Hematopoietic multipotent progenitor cell treated with erythropoietin and hydrocortisone succinate and interleukin-3 and kit ligand, for 17 days (in vitro differentiated cells): ENCODE results near the gene KCNQ5.

Experiments
- DNase-seq: peaks from one replicate; pipeline ENCODE4 v3.0.0-alpha.2; 2015; ENCODE audit warnings: low spot score

KCNQ5 gene

DNA sequence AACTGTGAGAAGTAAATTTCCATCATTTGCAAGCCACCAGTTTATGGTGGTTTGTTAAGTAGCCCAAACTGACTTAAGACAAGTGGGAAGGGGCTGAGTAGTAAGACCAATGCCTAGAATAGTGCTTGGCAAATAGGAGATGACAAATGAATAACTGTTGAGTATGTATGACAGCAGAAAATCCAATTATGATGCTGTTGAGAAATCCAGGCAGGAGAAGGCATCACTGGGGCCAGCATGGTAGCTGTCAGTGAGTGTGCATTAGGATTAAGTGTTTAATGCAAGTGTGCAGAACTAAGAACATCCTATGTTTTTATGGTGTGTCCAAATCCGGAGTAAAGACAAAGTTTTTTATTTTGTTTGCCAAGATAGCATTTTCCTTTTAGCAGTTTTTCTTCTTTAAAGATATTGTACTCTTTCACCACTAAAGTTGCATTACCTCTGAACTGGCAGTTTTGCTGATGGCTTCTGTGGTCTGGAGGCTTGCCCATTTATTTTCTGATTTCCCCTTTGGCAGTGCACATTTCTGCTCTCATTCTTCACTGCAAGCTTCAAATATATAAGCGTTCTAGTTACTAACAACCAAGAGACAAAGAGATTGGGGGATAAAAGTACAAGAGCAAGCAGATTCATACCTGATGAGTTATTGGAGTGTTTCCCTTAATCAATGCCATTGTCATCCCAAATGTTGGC is 289.7 kb downstream of the KCNQ5 start:
- DNase-seq, result no peak

GRCh38 chr6:72913797-72914196 is 291.9 kb downstream of the KCNQ5 start:
- DNase-seq, result no peak

DNA sequence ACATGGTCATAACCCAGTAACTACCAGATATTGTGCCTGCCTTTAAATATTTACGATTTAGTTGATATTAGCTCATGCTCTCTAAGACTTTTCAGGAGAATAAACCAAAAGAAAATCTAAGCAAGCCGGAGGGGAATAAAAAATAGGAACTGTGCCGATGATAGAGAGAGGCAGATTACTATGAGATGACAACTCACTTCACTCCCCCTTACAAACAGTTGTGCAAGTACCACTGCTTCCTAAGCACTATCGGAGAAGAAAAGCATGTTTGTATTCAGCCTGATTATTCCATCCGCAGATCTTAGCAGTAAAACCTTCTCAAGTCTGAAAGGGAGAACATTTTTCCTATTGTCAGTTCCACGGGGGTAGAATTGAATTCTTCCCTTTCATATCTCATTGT is 294.4 kb downstream of the KCNQ5 start:
- no peak for DNase-seq

DNA sequence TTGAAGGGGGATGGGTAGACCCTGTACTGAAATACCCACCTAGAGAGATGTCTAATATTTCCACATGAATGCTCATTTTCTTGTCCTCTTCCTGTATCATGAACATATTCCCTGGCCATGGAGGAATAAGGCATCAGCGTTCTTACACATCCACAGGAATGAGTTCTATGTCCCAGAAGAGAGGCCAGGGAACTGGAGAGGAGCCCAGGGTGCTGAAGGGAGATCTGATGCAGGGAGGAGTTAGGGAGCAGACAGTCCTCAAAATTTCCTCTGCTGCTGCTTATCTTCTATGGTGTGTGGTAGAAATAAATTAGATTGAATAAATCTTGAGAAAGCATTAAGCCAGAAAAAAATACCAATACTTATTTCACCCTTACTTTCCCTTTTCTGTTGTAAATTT is 295.0 kb downstream of the KCNQ5 start:
- no peak for DNase-seq

- no peak for DNase-seq
Measured at GRCh38 chr6:72922401-72922800, 300.5 kb downstream of the KCNQ5 start.

- DNase-seq, result no peak
Measured at GRCh38 chr6:72925136-72925535, 303.3 kb downstream of the KCNQ5 start.

DNA sequence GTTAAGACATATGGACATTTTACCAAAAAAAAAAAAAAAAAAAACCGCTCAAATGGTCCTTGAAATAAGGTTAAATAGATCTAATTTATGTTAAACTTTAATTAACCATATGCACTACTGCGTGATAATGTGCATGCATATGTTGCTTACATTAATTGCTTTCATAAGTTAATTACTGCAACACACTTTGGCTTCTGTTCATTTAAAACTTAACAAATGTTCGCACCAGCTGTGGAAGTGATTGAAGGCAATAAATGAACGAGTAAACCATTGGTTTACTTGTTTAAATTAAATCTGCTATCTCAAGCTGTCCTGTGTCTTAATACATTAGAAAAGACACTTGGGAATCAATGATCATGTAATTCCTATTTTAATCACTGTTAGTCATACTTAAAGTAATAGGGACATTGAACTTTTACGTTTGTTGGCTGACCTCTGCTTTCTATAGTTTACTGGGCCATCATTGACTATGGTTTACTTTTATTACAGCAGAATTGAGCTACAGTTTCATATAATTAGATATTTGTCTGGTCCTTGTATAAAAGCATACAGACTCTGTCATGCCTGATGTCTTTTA is 308.8 kb downstream of the KCNQ5 start:
- no peak for DNase-seq

GRCh38 chr6:72931325-72931887 is 309.5 kb downstream of the KCNQ5 start:
- no peak for DNase-seq

DNA sequence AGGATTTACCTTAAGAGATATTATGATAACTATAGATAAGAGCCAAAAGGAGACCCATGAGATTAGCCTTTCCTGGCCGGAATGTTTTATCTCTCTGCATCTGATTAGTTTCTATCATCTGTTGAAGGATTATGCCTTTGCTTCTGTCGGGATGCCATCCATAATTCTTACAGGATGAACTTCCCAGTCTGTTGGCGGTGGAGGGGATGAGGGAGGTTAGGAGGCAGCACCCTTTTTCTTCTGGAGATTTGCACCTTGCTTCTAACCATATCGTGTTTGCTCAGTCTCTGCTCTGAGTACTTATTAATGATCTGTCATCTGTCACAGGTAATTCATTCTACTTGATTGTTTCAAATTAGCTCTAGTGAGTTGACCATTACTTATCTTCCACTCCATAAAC is 311.4 kb downstream of the KCNQ5 start:
- DNase-seq, result no peak

DNA sequence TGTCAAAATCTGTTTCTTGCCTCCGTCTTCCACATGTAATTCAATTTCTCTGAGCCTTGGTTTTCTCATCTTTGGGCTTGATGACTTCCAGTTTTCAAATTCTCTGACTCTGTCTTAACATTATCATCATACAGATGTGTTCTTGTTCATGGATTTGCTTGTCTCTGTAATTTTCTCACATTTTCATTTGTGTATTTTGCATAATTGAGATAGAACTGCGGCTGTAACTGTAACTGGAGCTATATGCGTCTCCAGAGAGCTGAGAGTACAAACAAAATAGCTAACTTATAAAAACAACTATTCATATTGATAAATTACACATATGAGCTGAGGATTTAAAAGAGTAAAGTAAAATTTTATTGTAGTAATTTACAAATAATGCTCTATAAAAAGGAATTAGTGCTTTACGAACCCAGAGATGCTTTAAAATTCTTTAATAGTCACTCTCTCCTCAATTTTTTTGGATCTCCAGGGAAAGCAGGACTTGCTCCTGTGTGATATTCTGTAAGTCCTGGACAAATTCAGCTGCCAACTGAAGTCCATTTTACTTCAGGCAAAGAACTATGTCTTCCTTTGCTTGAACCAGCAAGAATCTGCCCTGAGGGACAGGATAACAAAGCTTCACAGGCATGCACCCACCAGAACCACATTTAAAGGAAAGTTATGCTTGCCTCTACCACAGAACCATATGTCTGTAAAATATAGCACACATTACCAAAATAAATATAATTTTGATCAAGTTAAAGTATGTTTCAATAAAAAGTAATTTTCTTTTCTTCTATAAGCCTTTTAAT is 315.1 kb downstream of the KCNQ5 start:
- DNase-seq, result no peak

DNA sequence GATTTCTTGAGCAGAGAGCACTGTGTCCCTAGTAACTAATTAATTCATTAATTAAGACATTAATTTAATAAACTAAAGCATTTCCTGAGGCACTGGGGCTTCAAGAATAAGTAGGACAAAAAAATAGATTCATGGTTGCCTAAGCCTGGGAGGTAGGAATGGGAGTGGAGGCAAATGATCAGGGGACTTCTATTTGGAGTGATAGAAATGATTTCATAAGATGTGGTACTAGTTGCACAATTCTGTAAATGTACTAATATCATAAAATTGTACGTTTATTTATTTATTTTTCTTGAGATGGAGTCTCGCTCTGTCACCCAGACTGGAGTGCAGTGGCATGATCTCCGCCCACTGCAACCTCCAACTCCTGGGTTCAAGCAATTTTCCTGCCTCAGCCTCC is 316.2 kb downstream of the KCNQ5 start:
- no peak for DNase-seq

DNA sequence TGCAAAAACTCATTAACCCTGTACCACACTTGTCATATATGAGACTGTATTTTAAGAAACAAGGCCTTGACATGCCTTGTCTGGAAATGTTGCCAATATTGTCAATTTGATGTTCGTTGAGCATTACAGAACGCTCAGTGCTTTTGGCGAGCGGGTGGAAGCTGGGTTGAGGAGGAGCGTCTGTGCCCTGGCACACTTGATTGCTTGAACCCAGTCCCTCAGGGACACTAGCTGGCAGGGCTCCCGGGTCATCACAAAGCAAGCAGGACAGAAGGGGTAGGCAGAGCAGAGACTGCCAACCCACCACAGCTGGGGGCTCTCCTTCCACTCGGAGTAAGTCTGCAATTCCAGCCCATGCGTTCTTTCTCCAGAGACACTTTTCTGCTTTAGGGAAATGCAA is 317.1 kb downstream of the KCNQ5 start:
- no peak for DNase-seq

GRCh38 chr6:72940265-72940664 is 318.4 kb downstream of the KCNQ5 start:
- DNase-seq, result no peak

DNA sequence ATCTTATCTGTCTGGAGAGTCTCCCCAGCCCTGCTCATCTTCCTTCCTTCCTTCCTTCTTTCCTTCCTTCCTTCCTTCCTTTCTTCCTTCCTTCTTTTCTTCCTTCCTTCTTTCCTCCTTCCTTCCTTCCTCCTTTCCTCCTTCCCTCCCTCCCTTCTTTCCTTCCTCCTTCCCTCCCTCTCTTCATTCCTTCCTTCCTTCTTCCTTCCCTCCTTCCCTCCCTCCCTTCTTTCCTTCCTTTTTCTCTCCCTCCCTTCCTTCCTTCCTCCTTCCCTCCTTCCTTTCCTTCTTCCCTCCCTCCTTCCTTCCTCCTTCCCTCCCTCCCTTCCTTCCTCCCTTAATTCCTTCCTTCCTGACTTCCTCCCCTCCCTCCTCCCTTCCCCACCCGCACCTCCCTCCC is 319.4 kb downstream of the KCNQ5 start:
- no peak for DNase-seq

- no peak for DNase-seq
Measured at GRCh38 chr6:72941751-72942150, 319.9 kb downstream of the KCNQ5 start.

GRCh38 chr6:72943699-72944098 is 321.8 kb downstream of the KCNQ5 start:
- DNase-seq, result no peak

- DNase-seq, result no peak
Measured at GRCh38 chr6:72944660-72945059, 322.8 kb downstream of the KCNQ5 start.

DNA sequence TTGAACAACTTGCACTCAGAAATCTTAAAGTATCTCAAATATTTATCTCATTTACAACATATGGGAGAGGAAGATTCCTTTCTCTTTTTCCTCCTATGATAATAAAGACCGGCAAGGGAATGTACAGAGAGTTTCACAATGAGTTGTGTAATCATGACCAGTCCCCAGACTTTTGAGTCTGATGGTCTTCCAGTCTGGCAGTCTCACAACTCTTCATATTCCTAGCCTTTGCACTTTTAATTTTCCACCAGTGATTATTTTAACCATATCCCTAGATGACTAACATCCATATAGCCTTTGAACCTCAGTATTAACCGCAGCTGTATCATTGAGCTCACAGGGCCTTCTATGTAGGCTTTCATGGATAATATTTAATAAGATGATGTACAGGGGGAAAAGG is 324.9 kb downstream of the KCNQ5 start:
- DNase-seq, result no peak

DNA sequence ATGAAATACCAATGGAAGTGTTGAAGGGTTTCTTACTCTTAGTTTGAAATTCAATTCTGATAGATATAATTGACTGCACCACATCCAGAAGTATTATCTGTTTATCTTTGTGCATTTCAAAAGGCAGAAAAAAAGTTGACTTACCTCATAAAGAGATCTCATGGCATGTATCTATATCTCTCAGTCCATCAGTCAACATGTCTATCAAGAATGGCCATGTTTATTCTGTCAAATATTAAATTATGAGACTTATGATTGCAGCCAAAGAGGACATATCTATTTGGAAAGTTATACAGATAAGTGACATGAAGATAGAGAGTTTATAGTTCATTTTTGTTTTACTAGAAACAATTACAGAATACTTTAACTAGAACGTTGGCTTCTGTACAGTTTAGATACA is 325.7 kb downstream of the KCNQ5 start:
- DNase-seq, result no peak

- no peak for DNase-seq
Measured at GRCh38 chr6:72948153-72948552, 326.3 kb downstream of the KCNQ5 start.

DNA sequence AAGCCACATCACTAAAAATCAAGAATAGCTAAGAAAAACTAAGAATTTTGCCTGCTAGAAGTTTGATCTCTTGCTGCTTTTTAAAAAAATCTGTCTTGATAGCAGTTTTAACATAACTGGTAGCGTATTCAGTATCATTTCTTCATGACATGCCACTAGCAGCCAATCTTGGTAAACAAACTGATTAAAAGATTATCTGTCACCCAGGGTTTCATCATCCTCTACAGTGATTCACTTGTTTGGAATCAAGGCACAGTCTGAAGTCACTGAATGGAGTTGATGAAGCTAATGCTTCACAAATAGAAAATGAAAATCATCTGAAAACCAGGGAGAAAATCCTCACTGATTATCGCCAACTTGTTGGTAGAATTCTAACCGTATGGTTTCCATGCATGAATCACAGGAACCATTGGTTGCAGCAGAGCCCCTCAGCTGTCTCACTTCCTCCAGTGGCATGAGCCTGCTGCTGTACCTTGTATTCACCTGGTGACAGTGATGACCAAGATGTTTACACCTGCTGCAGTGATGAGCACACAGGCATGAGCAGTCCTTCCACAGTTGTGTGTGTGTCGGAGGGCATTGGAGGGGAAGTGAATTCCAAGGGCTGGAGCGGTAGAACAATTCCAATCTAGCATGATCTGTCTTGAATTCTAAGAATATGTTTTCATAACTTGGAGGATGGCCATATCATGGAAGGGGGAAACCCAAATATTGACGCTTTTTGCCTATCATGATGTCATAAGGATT is 328.4 kb downstream of the KCNQ5 start:
- no peak for DNase-seq
